ENCODE measurements around the gene TMEM247.
"Not testable (repeated sequence)": the region's sequence is repeated elsewhere in the genome, so short reads cannot be mapped to it uniquely, and the experiment has no call there.

TMEM247 gene

DNA sequence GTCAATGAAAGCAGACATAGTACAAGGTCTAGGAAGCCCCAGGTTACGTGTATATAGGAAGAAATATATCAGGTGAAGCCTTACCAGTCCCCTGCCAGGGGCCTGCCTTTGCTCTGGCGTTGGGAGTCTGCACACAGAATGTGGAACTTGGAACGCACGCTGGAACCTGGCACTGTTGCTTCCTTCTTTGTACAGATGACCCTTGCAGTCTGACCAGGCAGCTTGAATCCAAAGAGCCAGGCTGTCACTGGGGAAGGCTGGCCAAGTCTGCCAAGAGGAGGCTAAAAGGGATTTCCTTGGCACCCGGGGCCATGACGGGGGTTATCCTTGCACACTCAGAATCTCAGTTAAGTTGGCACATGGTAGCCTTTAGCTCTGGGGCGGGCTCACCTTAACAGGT, 39.5 kb downstream of the TMEM247 start:
- no peak for DNase-seq

- no peak for DNase-seq
Observed at GRCh38 chr2:46519265-46519664, 39.9 kb downstream of the TMEM247 start.

DNA sequence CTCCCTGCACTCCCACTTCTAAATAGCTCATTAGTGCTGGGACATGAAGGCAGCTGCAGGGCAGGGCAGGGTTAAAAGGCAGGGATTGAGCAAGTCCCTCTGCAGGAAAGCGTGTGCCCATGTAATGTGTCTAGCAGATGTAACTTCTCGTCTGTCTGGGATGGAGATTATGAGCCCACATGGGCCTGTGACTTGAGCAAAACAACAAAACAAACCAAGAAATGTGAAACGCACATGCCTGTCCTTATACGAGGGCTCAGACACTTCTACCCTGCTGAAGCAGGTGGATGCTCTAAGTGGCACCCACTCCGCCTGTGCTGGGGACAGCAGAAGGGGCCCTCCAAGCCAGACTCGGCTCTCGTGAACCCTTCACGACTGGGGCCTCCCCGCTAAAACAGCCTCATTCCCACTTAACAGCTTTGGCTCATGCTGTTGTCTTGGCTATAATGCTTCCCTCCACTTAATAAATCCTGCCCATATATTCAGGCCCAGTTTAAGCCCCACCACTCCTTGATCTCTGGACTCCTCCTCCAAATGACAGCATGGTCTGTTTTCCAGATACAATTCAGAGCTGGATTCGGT, 40.9 kb downstream of the TMEM247 start:
- no peak for DNase-seq

- DNase-seq = no peak
Observed at GRCh38 chr2:46521215-46521683, 41.9 kb downstream of the TMEM247 start.

DNA sequence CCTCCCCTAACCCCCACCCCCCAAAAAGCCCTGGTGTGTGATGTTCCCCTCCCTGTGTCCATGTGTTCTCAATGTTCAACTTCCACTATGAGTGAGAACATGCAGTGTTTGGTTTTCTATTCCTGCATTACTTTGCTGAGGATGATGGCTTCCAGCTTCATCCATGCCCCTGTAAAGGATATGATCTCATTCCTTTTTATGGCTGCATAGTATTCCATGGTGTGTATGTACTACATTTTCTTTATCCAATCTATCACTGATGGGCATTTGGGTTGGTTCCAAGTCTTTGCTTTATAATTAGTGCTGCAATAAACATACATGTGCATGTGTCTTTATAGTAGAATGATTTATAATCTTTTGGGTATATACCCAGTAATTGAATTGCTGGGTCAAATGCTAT, 43.0 kb downstream of the TMEM247 start:
- not testable (repeated sequence) for DNase-seq

DNA sequence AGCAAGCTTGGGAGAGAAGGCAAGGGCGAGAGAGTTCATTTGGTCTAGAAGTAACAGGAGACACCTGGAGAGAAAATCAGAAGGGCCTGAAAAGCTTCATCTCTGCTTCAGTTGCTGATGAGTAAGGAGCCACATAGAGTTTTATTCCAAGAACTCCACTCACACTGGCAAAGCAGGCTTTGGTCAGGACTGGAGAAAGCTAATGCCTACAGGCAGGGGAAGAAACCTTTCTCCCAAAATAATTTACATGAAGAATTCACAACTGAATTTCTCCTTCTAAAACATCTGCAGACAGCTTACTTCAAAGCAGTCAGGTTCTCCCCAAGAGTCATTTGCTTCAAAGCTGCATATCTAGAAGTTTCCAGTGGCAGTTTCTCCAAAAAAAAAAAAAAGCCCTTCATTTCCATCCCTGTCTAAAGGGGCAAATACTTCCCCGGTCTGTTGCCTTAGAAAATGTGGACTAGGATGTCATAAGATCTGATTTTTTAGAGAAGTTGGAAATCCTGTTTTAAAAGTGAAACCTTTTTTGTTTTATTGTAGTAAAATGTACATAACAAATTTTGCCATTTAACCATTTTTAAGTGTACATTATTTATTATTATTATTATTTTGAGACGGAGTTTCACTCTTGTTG, 46.3 kb downstream of the TMEM247 start:
- DNase-seq = no peak

DNA sequence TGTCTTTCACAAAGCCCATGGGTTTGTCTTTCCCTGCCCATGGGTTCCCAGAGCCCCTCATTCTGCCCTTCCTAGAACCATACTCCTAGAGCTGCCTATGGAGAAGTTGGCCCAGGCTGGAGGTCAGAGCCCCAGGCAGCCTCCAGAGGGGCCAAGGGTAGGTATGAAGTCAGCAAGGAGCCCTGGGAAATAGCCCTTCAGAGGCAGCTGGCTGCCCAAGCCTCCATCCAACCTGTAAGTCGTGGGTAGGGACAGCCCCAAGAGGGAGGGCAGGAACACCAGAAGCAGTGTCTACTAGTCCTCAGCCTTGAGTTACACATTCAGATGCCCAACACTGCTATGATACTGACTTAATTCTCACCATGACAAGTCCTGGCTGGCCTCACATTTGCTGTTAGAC, 49.5 kb downstream of the TMEM247 start:
- DNase-seq = no peak

DNA sequence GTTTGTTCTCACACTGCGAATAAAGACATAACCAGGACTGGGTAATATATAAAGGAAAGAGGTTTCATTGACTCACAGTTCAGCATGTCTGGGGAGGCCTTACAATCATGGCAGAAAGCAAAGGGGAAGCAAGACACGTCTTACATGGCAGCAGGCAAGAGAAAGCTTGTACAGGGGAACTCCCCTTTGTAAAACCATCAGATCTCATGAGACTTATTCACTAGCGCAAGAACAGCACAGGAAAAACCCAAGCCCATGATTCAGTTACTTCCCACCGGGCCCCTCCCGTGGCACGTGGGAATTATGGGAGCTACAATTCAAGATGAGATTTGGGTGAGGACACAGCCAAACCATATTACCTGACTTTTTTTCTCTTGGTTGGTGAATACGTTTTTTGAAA, 51.3 kb downstream of the TMEM247 start:
- no peak for DNase-seq

DNA sequence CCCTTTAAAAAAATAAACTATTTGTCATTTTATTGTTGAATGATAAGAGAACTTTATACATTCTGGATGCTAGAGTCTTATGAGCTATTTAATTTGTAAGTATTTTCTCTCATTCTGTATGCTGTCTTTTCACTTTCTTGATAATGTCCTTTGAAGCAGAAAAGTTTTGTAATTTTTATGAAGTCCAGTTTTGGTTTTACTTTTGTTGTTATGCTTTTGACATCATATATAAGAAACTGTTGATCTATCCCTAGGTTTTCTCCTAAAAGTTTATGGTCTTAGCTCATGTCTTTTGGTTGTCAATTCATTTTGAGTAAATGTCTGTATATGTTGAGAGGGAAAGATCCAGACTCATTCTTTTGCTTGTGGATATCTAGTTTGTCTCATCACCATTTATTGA, 52.5 kb downstream of the TMEM247 start:
- no peak for DNase-seq

Measured in activated gamma-delta T cell treated with Interleukin-2 at 50 U/mL for 16 hours (primary cell).